Liver (tissue), 9 donors: ENCODE data around the gene FNIP1. TPM values are rescaled to one million over a fixed set of nuclear protein-coding genes. Genes with fewer than 3 reads are reported as not detected.

Source experiments
- DNase-seq: peaks from one replicate; pipeline ENCODE4 v3.0.0-alpha.2; 2017; ENCODE audit warnings: low spot score
- H3K27ac ChIP-seq, 2 donors: one replicate each; pipeline ENCODE4 v1.7.0; 2013; ENCODE audit warnings: inconsistent platforms in 2 of 2, low read length in 2 of 2, control low read depth in 1 of 2, low read depth in 1 of 2, mild to moderate bottlenecking in 1 of 2
- H3K27me3 ChIP-seq, 4 donors: one replicate each; pipeline versions ENCODE4 v1.6.1 to v1.7.0; 2013; ENCODE audit warnings: low read length in 3 of 4, inconsistent platforms in 1 of 4, mild to moderate bottlenecking in 1 of 4, moderate library complexity in 1 of 4; ENCODE audit not compliant: control insufficient read depth in 4 of 4, insufficient read depth in 4 of 4
- H3K36me3 ChIP-seq, 4 donors: one replicate each; pipeline versions ENCODE4 v1.6.1 to v1.7.0; 2013; ENCODE audit warnings: low read length in 3 of 4, mild to moderate bottlenecking in 3 of 4, low read depth in 1 of 4, moderate library complexity in 1 of 4; ENCODE audit not compliant: control insufficient read depth in 4 of 4, insufficient read depth in 3 of 4
- H3K4me1 ChIP-seq, 4 donors: one replicate each; pipeline versions ENCODE4 v1.6.1 to v1.7.0; 2013; ENCODE audit warnings: low read length in 3 of 4, mild to moderate bottlenecking in 3 of 4, moderate library complexity in 1 of 4; ENCODE audit not compliant: control insufficient read depth in 4 of 4, insufficient read depth in 4 of 4
- H3K4me3 ChIP-seq, 3 donors: one replicate each; pipeline versions ENCODE4 v1.6.1 to v1.7.0; 2013; ENCODE audit warnings: low read length in 3 of 3, control low read depth in 1 of 3, low read depth in 1 of 3, mild to moderate bottlenecking in 1 of 3
- H3K9ac ChIP-seq, 2 donors: one replicate each; pipeline ENCODE4 v1.7.0; 2013; ENCODE audit warnings: low read length in 2 of 2, mild to moderate bottlenecking in 2 of 2, moderate library complexity in 2 of 2, control low read depth in 1 of 2, low read depth in 1 of 2
- H3K9me3 ChIP-seq, 4 donors: one replicate each; pipeline versions ENCODE4 v1.6.1 to v1.7.0; 2013; ENCODE audit warnings: low read length in 3 of 4; ENCODE audit not compliant: control insufficient read depth in 4 of 4
- EGR1 ChIP-seq, 2 donors: IDR thresholded peaks; 2 replicates each; pipeline ENCODE4 v1.6.1; 2016 to 2018; ENCODE audit warnings: antibody characterized with exemption in 2 of 2, low read depth in 2 of 2
- FOXA1 ChIP-seq: IDR thresholded peaks from 2 replicates; pipeline ENCODE4 v1.6.1; 2016; ENCODE audit warnings: antibody characterized with exemption
- FOXA2 ChIP-seq: IDR thresholded peaks from 2 replicates; pipeline ENCODE4 v1.6.1; 2016; ENCODE audit warnings: antibody characterized with exemption
- GABPA ChIP-seq, 2 donors: IDR thresholded peaks in 1 of 2; conservative IDR thresholded peaks in 1 of 2; 2 replicates each; pipeline ENCODE4 v1.6.1; 2016; ENCODE audit warnings: antibody characterized with exemption in 2 of 2, mild to moderate bottlenecking in 1 of 2, moderate library complexity in 1 of 2
- HNF4A ChIP-seq, 2 donors: conservative IDR thresholded peaks; 2 replicates each; pipeline ENCODE4 v1.6.1; 2016; ENCODE audit warnings: antibody characterized with exemption in 2 of 2, mild to moderate bottlenecking in 2 of 2
- JUND ChIP-seq, 2 donors: IDR thresholded peaks; 2 replicates each; pipeline ENCODE4 v1.6.1; 2016; ENCODE audit warnings: antibody characterized with exemption in 2 of 2
- NR2F2 ChIP-seq: IDR thresholded peaks from 2 replicates; pipeline ENCODE4 v1.6.1; 2016; ENCODE audit warnings: antibody characterized with exemption
- RAD21 ChIP-seq, 2 donors: IDR thresholded peaks; 2 replicates each; pipeline ENCODE4 v1.6.1; 2016; ENCODE audit warnings: antibody characterized with exemption in 2 of 2, mild to moderate bottlenecking in 2 of 2
- RXRA ChIP-seq, 2 donors: IDR thresholded peaks; 2 replicates each; pipeline ENCODE4 v1.6.1; 2017 to 2018; ENCODE audit warnings: antibody characterized with exemption in 2 of 2, mild to moderate bottlenecking in 1 of 2
- SP1 ChIP-seq: IDR thresholded peaks from 2 replicates; pipeline ENCODE4 v1.6.1; 2018; ENCODE audit warnings: antibody characterized with exemption, mild to moderate bottlenecking
- TAF1 ChIP-seq: conservative IDR thresholded peaks from 2 replicates; pipeline ENCODE4 v1.6.1; 2016; ENCODE audit warnings: antibody characterized with exemption, mild to moderate bottlenecking
- YY1 ChIP-seq: IDR thresholded peaks from 2 replicates; pipeline ENCODE4 v1.6.1; 2016; ENCODE audit warnings: antibody characterized with exemption, mild to moderate bottlenecking
- WGBS: extraction: QIAGEN DNeasy Blood & Tissue Kit; methylation state at CpG from one replicate; pipeline ENCODE4 v1.1.7; 2013; 5-methylcytosine and 5-hydroxymethylcytosine counted together
- polyA plus RNA-seq, 2 donors: library from polyadenylated mRNA; stranded (reverse) in 1 of 2; unstranded in 1 of 2; fragments of 200-250 nt in 1 of 2; fragments of >200 nt in 1 of 2; fragmentation: Nextera tagmentation in 1 of 2; extraction: Ambion mirVana in 1 of 2; gene quantifications; one replicate each; pipeline versions ENCODE4 v1.2.1 to v1.2.3, GENCODE V29; 2013 to 2015
- total RNA-seq, 2 donors: library from RNA; depleted of rRNA; stranded (reverse); fragments of >200 nt; gene quantifications; one replicate each; pipeline ENCODE4 v1.2.3, GENCODE V29; 2014
- TF ChIP-seq, protein P1 (sequence below): IDR thresholded peaks from 2 replicates; pipeline ENCODE4 v1.6.1; 2016; ENCODE audit warnings: antibody characterized with exemption, mild to moderate bottlenecking
- TF ChIP-seq, protein P2 (sequence below): fragments of 150-350 bp; IDR thresholded peaks from 2 replicates; pipeline ENCODE4 v1.5.1; 2017; ENCODE audit warnings: improper control_type of control experiment, low read depth, low read length; ENCODE audit not compliant: missing input control
- TF ChIP-seq, protein P3 (sequence below): IDR thresholded peaks from 2 replicates; pipeline ENCODE4 v1.6.1; 2016; ENCODE audit warnings: antibody characterized with exemption
- TF ChIP-seq, protein P4 (sequence below): IDR thresholded peaks from 2 replicates; pipeline ENCODE4 v1.6.1; 2016; ENCODE audit warnings: antibody characterized with exemption
- donor health status: healthy.
- donor health status: healthy.
- donor health status: healthy.
- donor health status: healthy.
- donor health status: healthy.

Gene FNIP1
- total and polyA plus RNA-seq, 4 donors = 3.7 to 34.0 (median 13.8) TPM

DNA sequence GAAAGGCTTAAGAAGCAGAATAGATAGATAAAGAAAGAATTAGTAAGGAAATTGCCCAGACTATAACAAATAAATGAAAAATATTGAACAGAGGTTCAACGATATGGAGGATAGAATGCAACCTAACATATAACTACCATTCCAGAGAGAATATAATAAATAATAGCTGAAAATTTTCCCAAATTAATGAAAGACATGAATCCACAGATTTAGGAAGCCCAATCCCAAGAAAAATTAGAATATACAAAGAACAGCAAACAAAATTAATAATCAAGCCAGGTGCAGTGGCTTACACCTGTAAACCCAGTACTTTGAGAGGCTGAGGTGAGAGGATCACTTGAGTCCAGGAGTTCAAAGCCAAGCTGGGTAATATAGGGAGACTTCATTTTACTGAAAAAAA is 27.8 kb upstream of the FNIP1 start (continued):
- TF ChIP-seq, protein P1, sequence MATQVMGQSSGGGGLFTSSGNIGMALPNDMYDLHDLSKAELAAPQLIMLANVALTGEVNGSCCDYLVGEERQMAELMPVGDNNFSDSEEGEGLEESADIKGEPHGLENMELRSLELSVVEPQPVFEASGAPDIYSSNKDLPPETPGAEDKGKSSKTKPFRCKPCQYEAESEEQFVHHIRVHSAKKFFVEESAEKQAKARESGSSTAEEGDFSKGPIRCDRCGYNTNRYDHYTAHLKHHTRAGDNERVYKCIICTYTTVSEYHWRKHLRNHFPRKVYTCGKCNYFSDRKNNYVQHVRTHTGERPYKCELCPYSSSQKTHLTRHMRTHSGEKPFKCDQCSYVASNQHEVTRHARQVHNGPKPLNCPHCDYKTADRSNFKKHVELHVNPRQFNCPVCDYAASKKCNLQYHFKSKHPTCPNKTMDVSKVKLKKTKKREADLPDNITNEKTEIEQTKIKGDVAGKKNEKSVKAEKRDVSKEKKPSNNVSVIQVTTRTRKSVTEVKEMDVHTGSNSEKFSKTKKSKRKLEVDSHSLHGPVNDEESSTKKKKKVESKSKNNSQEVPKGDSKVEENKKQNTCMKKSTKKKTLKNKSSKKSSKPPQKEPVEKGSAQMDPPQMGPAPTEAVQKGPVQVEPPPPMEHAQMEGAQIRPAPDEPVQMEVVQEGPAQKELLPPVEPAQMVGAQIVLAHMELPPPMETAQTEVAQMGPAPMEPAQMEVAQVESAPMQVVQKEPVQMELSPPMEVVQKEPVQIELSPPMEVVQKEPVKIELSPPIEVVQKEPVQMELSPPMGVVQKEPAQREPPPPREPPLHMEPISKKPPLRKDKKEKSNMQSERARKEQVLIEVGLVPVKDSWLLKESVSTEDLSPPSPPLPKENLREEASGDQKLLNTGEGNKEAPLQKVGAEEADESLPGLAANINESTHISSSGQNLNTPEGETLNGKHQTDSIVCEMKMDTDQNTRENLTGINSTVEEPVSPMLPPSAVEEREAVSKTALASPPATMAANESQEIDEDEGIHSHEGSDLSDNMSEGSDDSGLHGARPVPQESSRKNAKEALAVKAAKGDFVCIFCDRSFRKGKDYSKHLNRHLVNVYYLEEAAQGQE = no peak
- no peak for TF ChIP-seq JUND (IDR thresholded peaks at IDR 0.05)
- no peak for TF ChIP-seq YY1

DNA sequence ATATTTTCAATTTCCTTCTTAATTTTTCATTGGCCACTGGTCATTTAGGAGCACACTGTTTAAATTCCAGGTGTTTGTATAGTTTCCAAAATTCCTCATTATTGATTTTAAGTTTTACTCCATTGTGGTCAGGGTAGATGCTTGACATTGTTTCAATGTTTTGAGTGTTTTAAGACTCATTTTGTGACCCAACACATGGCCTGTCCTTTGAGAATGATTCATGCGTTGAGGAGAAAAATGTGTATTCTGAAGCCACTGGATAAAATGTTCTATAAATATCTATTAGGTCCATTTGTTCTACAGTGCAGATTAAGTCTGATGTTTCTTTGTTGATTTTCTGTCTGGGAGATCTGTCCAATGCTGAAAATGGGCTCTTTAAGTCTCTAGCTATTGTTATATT is 24.4 kb upstream of the FNIP1 start:
- DNase-seq = no peak
- Histone ChIP-seq H3K36me3 (no peaks in the 10 kb centered on the region), H3K4me1 (no peaks in the 10 kb centered on the region), H3K9ac (no peak overlapping the region), H3K4me3 (no peak overlapping the region), H3K27ac (no peak overlapping the region), H3K9me3 (no peaks in the 10 kb centered on the region), H3K27me3 (no peaks in the 10 kb centered on the region)
- TF ChIP-seq RXRA (IDR thresholded peaks at IDR 0.05) (no peak), GABPA (IDR thresholded peaks at IDR 0.05 in 1 of 2, conservative IDR thresholded peaks at IDR 0.05 in 1 of 2) (no peak), SP1 (no peak), HNF4A (conservative IDR thresholded peaks at IDR 0.05) (no peak)
- TF ChIP-seq, protein P2, sequence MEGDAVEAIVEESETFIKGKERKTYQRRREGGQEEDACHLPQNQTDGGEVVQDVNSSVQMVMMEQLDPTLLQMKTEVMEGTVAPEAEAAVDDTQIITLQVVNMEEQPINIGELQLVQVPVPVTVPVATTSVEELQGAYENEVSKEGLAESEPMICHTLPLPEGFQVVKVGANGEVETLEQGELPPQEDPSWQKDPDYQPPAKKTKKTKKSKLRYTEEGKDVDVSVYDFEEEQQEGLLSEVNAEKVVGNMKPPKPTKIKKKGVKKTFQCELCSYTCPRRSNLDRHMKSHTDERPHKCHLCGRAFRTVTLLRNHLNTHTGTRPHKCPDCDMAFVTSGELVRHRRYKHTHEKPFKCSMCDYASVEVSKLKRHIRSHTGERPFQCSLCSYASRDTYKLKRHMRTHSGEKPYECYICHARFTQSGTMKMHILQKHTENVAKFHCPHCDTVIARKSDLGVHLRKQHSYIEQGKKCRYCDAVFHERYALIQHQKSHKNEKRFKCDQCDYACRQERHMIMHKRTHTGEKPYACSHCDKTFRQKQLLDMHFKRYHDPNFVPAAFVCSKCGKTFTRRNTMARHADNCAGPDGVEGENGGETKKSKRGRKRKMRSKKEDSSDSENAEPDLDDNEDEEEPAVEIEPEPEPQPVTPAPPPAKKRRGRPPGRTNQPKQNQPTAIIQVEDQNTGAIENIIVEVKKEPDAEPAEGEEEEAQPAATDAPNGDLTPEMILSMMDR = no peak
- TF ChIP-seq, protein P3, sequence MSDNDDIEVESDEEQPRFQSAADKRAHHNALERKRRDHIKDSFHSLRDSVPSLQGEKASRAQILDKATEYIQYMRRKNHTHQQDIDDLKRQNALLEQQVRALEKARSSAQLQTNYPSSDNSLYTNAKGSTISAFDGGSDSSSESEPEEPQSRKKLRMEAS = no peak
- WGBS = 91% methylated on average over 1 of the region's 1 CpG

DNA sequence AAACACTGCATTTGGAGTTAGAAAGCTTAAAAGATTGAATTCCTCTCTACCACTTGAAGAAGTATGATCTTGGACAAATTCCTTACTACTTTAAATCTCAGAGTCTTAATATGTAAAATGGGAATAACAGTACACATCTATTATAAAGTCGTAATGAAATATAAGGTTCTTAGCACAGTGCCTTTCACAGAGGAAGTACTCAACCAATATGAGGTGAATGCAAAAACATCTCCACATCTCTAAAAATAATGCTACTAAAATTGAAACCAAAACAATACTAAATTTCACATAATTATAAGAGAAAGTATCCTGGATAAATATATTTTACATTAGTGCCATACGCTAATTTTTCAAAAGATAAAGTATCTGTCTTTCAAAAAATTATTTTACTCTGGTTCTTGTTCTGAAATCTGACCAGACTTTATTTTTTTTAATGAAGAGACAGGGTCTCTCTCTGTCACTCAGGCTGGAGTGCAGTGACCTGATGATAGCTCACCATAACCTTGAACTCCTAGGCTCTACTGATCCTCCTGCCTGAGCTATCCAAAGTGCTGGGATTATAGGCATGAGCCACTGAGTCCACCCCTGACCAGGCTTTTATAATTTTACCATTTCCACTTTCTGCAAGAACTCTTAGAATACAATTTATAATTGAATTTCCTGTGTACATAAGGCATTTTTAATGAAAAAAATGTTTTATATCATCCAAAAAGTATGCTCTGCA is 21.3 kb upstream of the FNIP1 start:
- H3K9me3 ChIP-seq = no peaks in the 10 kb centered on the region
- DNase-seq = no peak
- no peak overlapping the region for H3K9ac ChIP-seq
- no peaks in the 10 kb centered on the region for H3K36me3 ChIP-seq
- no peak overlapping the region for H3K4me3 ChIP-seq
- no peak overlapping the region for H3K27ac ChIP-seq
- no peaks in the 10 kb centered on the region for H3K27me3 ChIP-seq
- H3K4me1 ChIP-seq = no peaks in the 10 kb centered on the region
- WGBS = 89% methylated on average over 2 of the region's 2 CpGs
- TF ChIP-seq RAD21 (IDR thresholded peaks at IDR 0.05) (no peak), GABPA (IDR thresholded peaks at IDR 0.05 in 1 of 2, conservative IDR thresholded peaks at IDR 0.05 in 1 of 2) (no peak), TAF1 (no peak), HNF4A (conservative IDR thresholded peaks at IDR 0.05) (no peak), EGR1 (IDR thresholded peaks at IDR 0.05; ENCODE audit: low read depth in 2 of 2) (no peak), RXRA (IDR thresholded peaks at IDR 0.05) (no peak), FOXA1 (no peak), NR2F2 (no peak), FOXA2 (no peak), YY1 (no peak)
- TF ChIP-seq, protein P3 = no peak
- TF ChIP-seq, protein P4, sequence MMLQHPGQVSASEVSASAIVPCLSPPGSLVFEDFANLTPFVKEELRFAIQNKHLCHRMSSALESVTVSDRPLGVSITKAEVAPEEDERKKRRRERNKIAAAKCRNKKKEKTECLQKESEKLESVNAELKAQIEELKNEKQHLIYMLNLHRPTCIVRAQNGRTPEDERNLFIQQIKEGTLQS = no peak
